GM21390 (cell line): ENCODE measurements around the gene BABAM2.
"Not testable (repeated sequence)": the region's sequence is repeated elsewhere in the genome, so short reads cannot be mapped to it uniquely, and the experiment has no call there.

Experiments used
- ATAC-seq: cut with Tn5 transposase; IDR thresholded peaks from one replicate; pipeline ENCODE4 v1.9.1; 2021; ENCODE audit not compliant: unreplicated experiment

Gene BABAM2

DNA sequence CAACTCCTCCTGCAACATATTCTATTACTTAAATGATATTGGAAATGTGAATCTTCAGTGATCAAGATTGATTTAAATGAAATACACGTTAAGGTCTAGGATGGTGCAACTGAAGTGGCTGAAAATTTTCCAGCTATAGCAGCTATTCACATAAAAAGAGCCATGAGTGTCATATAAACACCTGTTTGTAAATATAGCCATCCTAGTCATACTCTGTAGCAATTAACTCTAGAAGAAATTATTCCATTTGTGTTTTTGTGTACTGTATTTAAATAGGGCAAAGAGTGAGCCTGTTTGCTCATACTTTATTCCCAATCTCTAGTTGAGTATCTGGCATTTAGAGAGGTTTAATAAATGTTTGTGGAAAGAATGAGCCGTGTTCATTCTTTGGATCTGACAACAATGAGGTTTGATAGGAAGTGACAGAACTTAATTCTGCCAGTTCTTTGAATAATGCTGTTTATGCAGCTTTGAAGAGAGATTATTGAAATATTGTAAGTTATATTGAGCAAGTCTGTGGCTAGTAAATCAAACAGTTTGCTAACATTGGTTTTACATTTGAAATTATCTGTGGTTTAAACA, 49.7 kb downstream of the BABAM2 start:
- no peak for ATAC-seq

DNA sequence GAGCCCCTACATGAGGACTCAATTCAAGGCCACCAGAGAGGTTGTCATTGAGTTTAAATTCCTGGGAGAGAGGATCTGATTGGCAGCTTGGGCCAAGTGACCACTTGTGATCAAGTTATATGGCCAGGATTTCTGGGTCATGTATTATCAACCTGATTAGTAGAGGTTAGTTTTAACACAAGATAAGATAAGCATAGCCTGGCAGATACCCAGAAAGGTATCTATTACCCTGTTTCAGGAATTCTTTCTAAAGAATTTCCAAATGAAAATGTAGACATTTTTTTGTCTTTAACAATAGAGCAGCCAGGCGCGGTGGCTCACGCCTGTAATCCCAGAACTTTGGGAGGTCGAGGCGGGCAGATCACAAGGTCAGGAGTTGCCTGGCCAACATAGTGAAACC, 50.5 kb downstream of the BABAM2 start:
- no peak for ATAC-seq

DNA sequence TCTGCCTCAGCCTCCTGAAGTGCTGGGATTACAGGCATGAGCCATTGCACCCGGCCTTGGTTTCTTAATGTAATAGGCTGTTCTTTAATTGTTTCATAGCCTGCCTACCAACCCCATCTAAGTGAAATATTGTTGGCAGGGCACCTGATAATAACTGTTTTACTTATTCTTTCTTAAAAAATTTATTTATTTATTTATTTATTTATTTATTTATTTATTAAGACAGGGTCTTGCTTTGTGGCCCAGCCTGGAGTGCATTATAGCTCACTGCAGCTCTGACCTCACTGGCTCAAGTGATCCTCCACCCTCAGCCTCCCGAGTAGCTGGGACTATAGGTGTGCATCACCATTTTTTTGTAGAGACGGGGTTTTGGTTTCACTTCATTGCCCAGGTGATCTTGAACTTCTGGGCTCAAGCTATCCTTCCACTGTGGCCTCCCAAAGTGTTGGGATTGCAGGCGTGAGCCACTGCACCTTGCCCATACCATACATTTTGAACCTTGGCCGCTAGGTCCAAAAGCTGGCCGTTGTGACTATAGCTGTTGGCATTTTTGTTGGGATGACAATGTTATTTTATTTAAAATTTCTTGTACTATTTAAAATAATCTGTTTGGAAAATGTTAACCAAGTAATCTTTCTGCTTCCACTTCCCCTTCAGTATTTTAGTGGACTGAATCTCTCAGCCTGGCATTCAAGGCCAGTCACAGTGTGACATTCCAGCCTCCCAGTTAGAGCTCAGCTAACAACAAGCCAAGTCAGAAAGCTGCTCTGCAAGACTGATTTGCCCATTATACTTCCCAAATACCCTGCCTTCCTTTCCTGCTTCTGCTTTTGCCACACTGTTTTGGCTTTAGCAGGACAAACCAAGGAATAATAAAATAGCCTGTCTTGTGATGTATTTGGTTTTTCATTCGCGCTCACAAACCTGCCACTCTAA, 52.4 kb downstream of the BABAM2 start:
- ATAC-seq, result no peak

DNA sequence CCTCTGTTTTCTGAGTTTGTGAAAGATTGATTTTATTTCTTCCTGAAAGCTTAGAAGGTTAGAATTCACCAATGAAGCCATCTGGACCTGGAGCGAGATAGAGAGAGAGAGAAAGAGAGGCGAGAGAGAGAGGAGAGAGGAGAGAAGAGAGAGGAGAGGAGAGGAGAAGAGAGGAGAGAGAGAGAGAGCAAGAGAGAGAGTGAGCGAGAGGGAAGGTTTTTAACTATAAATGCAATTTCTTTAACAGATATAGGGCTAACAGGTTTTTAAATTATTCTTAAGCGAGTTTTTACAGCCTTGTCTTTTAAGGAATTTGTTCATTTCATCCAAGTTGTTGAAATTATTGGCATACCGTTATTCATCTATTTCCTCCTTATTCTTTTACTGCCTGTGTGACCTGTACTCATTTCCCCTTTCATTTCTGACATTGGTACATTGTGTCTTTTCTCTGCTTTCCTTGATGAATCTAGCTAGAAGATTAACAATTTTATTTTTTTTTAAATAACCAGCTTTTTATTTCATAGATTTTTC, 56.1 kb downstream of the BABAM2 start:
- no peak for ATAC-seq

DNA sequence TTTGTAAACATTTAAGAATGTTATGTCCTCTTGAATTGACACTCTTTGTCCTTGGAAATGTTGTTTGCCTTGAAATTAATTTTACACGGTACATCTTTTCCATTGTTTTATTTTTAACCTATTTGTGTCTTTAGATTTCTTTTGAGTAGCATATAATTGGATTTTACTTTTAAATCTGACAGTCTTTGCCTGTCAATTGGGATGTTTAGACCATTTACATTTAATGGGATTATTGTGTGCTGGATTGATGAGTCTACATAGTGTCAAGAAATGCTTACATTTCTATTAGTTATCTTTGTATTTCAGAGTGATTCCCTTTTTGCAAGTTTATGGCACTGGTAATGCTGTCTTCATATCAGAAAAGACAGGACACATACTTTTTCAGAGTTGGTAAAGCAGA, 61.5 kb downstream of the BABAM2 start:
- no peak for ATAC-seq

DNA sequence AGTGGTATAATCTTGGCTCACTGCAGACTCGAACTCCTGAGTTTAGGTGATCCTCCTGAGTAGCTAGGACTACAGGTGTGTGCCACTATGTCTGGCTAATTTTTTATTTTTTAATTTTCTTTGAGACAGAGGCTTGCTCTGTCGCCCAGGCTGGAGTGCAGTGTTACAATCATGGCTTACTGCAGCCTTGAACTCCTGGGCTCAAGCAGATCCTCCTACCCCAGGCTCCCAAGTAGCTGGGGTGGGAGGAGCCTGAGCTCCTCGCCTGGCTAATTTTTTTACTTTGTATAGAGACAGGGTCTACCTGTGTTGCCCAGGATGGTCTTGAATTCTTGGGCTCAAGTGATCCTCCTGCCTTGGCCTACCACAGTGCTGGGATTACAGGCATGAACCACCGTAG, 62.5 kb downstream of the BABAM2 start:
- ATAC-seq, result no peak

DNA sequence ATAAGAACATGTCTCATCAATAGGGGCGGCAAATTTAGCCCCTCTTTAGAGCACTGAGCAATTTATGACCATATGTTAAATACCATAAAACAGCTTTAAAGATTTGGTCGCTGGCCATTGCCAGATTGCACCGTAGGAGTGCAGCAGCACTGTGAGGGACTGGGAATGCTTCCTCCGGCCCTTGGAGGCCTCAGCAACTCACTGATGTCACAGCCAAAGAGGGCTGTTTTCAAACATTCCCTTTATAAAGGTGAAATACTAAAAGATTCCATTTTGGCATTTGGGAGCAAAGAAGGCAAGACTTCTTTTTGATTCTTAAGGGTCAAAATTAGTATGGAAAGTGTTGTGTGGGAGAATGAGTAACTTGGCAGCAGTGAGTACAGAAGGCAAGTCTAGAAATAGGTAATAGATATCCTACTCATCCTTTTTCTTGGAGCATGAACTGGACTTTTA, 63.7 kb downstream of the BABAM2 start:
- no peak for ATAC-seq

DNA sequence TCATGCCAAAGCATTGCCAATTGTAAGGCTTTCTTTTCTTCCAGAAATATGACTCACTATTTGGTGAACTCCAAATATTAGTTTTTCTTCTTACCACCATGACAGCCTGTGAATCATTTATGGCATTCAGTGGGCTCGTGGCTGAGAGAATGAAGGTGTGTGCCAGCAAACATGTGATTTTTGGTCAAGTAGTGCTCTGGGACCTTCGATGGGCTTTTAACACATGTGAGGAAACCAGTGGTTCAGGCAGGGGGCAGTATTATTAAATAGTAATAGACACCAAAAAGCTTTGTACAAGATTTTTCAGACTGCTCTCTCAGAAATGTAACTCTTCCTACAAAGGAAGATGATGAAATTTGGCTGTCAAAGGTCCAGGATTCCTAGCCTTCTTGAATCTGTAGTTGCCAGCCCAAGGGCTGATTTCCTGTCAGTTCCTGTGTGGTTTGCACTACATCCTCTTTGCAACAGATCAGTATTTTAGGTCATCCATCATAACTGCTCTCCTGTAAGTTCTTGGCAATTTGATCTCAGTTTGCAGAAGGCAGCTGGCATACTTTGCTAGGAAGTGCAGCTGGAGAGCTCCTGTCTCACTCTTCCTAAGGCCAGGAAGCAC, 64.3 kb downstream of the BABAM2 start:
- no peak for ATAC-seq

DNA sequence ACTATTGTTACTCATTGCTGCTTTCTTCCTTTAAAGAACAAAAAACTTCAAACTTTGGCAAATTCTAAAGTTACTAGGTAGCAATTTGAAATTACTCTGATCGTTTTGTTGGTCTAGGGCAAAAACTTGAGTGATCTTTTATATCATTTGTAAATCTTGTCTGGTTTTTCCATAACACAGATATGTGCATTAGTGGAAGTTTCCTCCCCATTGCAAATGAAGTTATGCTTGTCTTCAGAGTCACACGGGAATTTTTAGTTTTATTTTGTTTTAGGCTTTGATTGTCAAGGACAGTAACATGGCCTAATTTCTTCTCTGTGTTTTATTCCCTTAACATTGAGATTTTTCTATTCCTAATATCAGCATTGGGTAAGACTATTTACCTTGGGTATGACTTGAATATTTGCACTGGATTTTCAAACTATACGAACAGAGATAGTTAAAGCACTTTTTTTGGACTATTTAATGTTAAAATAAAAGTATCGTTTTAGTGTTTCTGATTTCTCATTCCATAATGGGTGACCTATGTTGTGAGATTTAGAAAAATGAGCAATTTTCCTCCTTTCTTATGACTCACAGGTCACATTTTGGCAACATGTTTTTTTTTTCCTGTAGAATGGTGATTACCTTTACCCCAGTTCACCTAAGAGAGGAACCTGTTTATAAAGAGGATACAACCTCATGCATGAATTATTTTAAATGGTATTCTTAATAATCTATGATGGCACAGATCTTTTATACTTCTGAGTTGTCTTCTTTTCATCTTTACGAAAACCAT, 65.0 kb downstream of the BABAM2 start:
- no peak for ATAC-seq

DNA sequence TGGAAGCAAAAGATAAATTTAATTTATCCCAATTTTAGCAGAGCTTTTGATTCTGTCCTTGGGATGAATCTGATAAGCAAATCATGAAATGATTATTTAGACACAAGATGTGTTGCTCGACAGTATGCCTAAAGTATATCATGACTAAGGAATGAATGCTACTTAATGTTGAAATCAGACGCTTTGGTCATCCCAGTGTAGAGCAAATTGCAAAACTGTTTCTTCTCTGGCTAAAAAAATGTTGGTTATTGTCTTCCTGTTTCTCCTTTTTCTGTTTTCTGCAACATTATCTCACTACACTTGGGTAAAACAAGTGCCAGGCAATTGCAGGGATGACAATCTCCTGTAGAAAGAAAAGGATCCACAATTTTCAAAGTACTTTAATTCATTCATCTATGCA, 66.4 kb downstream of the BABAM2 start:
- no peak for ATAC-seq

DNA sequence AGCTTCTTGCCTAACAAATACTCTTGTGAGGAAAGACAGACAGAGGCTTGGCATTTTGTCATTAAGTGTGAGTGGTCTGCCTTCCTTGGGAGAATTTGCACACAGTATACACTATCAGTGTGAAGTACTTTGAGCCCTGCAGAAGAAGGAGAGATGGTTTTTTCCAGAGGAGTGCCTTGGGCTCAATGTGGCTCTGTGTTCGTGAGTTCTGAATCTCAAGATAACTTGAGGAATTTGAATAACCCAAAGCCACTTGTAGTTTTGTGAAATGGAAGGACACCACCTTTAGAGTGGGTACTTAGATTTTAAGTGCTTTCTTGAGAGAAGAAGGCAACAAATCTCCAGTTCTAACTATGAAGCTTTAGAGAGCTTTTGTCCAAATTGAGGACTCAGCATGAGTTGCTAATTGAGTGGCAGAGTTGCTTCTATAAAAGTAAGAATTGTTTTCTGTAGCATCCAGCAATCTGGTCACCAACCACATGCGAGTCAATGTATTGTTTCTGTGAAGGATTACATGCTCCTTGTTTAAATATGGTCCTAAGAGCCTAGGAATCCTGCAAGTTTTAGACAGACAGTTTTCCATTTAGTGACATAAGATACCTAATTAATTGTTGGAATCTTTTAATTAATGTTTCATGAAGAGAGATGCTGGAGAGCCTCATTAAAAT, 68.3 kb downstream of the BABAM2 start:
- ATAC-seq, result no peak

DNA sequence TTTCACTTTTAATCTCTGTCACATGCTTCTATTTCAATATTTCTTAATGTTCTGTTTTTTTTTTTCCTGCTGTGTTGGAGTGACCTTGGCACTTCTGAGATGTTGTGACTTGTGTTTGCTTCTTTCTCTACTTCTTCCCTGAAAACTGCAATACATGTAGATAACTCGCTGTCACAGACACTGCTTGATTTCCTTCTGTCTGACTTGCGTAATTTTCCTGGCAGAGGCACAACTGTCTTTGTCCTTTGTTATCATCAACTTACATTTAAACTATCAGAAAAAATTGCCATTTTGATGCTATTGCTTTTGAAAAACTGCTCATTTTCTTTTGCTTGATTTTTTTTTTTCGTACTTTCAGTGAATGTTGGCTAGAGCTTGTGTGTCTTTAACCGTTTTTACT, 69.0 kb downstream of the BABAM2 start:
- no peak for ATAC-seq

DNA sequence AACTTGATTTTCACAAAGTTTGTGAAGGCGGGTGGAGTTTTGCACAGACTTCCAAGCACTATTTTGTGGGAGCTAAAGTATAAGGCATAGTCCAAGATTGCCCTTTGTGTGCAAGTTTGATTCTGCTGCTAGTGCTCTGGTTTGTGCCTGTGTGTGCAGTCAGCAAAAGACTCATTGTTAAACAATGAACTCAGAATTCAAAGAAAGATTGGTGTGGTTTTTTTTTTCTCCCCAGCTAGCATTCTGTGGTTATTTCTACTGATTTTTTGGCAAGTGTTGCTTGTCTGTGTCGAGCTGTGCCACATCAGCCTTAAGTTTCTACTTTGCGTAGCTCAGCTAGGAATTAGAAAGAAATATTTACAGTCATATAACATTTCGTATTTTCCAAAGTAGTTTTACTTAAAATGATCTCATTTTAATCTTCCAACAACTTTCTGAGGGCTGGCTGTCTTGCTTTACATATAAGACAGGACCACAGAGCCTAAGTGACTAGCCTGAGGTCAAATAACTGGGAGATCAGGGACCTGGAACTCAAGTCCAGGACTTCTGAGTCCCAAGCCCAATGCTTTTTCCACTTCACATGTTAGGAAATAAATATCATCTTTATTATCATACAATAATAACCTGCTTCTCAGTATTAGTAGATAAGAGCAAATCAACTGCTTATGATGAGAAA, 69.8 kb downstream of the BABAM2 start:
- ATAC-seq, result no peak

DNA sequence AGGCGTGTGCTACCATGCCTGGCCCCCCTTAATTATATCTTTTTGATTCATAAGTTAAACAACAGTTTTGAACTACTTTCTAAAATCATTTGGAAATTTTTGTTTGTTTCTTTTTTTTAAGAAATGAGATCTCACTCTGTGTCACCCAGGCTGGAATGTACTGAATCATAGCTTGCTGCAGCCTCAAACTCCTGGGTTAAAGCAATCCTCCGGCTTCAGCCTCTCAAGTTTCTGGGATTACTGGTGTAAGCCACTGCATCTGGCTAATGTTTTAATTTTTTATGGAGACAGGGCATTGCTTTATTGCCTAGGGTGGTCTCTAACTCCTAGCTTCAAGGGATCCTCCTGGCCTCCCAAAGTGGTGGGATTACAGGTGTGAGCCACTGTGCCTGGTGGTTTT, 71.5 kb downstream of the BABAM2 start:
- ATAC-seq, result no peak

DNA sequence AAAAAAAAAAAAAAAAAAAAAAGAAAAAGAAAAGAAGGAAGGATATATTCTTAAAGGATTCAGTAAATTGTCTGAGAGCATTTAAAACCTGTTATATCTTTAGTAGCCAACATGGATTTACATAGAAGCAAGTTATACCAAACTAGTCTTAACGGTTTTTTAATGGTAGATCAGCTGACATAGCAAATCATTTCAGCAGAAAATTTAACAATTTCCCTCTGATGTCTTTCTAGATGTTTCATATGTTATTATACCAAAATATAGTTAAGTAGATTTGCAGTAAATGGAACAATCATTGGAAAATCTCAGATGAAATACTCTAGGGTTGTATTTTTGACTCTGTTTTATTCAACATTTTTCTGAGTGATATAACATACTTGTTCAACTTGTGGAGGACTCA, 72.9 kb downstream of the BABAM2 start:
- ATAC-seq, result no peak

DNA sequence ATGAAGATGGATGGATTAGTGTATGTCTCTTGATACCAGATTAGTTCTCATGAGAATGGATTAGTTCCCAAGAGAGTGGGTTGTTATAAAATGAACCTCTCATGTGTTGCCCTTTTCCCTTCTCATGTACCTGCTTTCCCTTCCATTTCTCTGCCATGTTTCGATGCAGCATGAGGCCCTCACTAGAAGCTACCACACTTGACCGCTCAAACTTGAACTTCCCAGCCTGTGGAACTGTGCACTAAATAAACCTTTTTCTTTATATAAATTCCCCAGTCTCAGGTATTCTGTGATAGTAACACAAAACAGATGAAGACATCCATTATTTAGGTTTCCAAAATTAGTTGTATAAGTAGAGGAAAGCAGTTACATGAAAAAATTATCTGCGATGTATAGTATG, 73.5 kb downstream of the BABAM2 start:
- ATAC-seq, result no peak

DNA sequence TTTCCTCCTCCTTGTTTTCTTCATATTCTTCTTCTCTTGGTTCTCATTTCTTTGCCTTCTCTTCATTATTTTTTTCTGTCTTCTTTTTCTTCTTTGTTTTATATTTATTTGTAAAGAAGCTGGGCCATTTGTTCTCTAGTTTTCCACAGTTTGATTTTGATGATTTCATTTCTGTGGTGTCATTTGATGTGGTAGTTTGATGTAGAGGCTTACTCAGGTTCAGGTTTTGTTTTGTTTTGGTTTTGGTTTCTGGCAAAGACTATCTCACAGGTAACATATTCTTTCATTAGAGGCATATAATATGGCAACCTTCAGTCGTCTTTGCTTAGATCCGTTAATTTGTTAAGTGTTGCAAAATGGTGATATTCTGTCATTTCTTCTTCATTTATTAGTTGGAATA, 75.3 kb downstream of the BABAM2 start:
- no peak for ATAC-seq

DNA sequence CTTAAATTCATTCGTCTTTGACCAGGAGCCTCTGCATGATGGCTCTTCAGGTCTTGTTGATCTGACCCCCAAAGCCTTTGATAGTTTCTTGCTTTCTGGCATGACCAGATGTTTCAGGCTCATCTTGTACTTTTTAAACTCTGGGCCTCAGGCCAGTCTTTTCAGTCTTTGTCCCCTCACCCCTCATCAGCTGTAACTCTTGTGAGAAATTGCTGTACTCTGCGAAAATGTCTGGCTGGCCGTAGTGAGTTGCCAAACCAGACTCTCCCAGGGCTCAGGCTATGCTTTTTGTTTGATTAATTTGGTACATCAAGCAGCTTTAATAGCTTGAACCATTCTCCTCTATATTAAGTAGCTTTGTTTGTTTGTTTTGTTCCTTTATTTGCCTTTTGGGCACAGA, 75.9 kb downstream of the BABAM2 start:
- ATAC-seq, result no peak

DNA sequence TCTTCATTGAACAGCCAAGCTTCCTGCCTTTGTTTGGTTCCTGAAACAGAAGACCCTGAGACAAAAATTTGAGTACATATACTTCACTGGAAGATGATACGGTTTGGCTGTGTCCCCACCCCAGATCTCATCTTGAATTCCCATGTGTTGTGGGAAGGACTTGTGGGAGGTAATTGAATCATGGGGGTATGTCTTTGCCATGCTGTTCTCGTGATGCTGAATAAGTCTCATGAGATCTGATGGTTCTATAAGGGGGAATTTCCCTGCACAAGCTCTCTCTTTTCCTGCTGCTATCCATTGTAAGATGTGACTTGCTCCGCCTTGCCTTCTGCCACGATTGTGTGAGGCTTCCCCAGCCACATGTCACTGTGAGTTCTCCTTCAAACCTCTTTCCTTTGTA, 76.5 kb downstream of the BABAM2 start:
- no peak for ATAC-seq

DNA sequence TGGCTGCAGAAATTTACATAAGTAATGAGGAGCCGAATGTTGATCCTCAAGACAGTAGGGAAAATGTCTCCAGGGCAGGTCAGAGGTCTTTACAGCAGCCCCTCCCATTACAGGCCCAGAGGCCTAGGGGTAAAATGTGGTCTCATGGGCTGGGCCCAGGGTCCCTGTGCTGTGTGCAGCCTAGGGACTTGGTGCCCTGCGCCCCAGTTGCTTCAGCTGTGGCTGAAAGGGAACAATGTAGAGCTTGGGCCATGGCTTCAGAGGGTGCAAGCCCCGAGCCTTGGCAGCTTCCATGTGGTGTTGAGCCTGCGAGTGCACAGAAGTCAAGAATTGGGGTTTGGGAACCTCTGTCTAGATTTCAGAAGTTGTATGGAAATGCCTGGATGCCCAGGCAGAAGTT, 77.5 kb downstream of the BABAM2 start:
- not testable (repeated sequence) for ATAC-seq
